H1 (cell line): ENCODE measurements around the gene DEPDC1. TPM values are rescaled to one million over a fixed set of nuclear protein-coding genes. Genes with fewer than 3 reads are reported as not detected.

ENCODE experiments used
- CTCF ChIA-PET: fragments of 300-600 bp; sonication (Branson Sonifier 250); formaldehyde crosslinking; loops from one replicate; lab custom pipeline; 2021; ENCODE audit not compliant: partially characterized antibody; lab: Charles Lee
- POLR2A ChIA-PET: fragments of 300-600 bp; sonication (Branson Sonifier 250); formaldehyde crosslinking; loops from one replicate; lab custom pipeline; 2021; ENCODE audit warnings: inconsistent platforms; ENCODE audit not compliant: partially characterized antibody; lab: Charles Lee
- DNase-seq, 2 experiments: peaks; one replicate each; pipeline versions ENCODE4 v3.0.0 to v3.0.0-alpha.2; 2010 to 2022; ENCODE audit warnings: low spot score in 2 of 2, low read depth in 1 of 2, mixed read lengths in 1 of 2
- FAIRE-seq: peaks from 2 replicates; lab custom pipeline; 2011; peaks lifted over from hg19 to GRCh38; lab: Jason Lieb, UNC
- H2AFZ ChIP-seq: 2 replicates; pipeline ENCODE4 v1.8.1; 2012; ENCODE audit warnings: low read length, inconsistent platforms
- H2AK5ac ChIP-seq: 2 replicates; pipeline ENCODE4 v1.6.1; 2013; ENCODE audit warnings: low read depth, low read length
- H2BK120ac ChIP-seq: replicated peaks from 2 replicates; pipeline ENCODE3; 2013; ENCODE audit warnings: low read depth, low read length, inconsistent platforms
- H2BK12ac ChIP-seq: 2 replicates; pipeline ENCODE4 v1.6.1; 2013; ENCODE audit warnings: low read depth, low read length
- H2BK15ac ChIP-seq: 2 replicates; pipeline ENCODE4 v1.6.1; 2013; ENCODE audit warnings: low read length
- H2BK20ac ChIP-seq: 2 replicates; pipeline ENCODE4 v1.6.1; 2013; ENCODE audit warnings: low read length
- H2BK5ac ChIP-seq: 2 replicates; pipeline ENCODE4 v1.6.1; 2013; ENCODE audit warnings: low read depth, low read length
- H3K14ac ChIP-seq: 2 replicates; pipeline ENCODE4 v1.6.1; 2013; ENCODE audit warnings: inconsistent platforms; ENCODE audit not compliant: insufficient read length
- H3K18ac ChIP-seq: 2 replicates; pipeline ENCODE4 v1.6.1; 2013; ENCODE audit warnings: low read length; ENCODE audit errors: extremely low read depth
- H3K23ac ChIP-seq: 2 replicates; pipeline ENCODE4 v1.6.1; 2013; ENCODE audit warnings: inconsistent platforms; ENCODE audit not compliant: insufficient read length
- H3K23me2 ChIP-seq: 2 replicates; pipeline ENCODE4 v1.6.1; 2013; ENCODE audit warnings: low read depth, low read length
- H3K27ac ChIP-seq: 2 replicates; pipeline ENCODE4 v1.6.1; 2011; ENCODE audit warnings: low read depth, low read length, inconsistent platforms
- H3K27me3 ChIP-seq, 4 experiments: replicated peaks in 1 of 4; 1 replicate in 1 of 4; 2 replicates in 3 of 4; pipeline versions ENCODE4 v1.6.1 to v1.8.1; 2011 to 2013; ENCODE audit warnings: low read length in 3 of 4, mild to moderate bottlenecking in 3 of 4, inconsistent platforms in 2 of 4, mixed read lengths in 2 of 4, moderate library complexity in 1 of 4; ENCODE audit not compliant: control insufficient read depth in 3 of 4, insufficient read depth in 3 of 4; ENCODE audit errors: extremely low read depth in 1 of 4
- H3K36me3 ChIP-seq, 4 experiments: 2 replicates each; pipeline versions ENCODE4 v1.6.1 to v1.8.1; 2011 to 2013; ENCODE audit warnings: mild to moderate bottlenecking in 4 of 4, low read length in 3 of 4, moderate library complexity in 2 of 4, control low read depth in 1 of 4, inconsistent platforms in 1 of 4; ENCODE audit not compliant: insufficient read depth in 4 of 4, control insufficient read depth in 2 of 4
- H3K4ac ChIP-seq: replicated peaks from 2 replicates; pipeline ENCODE3; 2013; ENCODE audit warnings: low read length, low read depth, mixed read lengths, inconsistent platforms; ENCODE audit not compliant: insufficient read length
- H3K4me1 ChIP-seq, 4 experiments: replicated peaks in 1 of 4; 1 replicate in 1 of 4; 2 replicates in 3 of 4; pipeline versions ENCODE4 v1.6.1 to v1.8.1; 2011 to 2013; ENCODE audit warnings: low read length in 3 of 4, inconsistent platforms in 2 of 4, mixed read lengths in 1 of 4; ENCODE audit not compliant: insufficient read depth in 4 of 4, control insufficient read depth in 3 of 4
- H3K4me2 ChIP-seq, 2 experiments: 2 replicates each; pipeline versions ENCODE4 v1.6.1 to v1.8.1; 2011 to 2013; ENCODE audit warnings: low read depth in 2 of 2, low read length in 2 of 2, control low read depth in 1 of 2, inconsistent platforms in 1 of 2, mild to moderate bottlenecking in 1 of 2; ENCODE audit not compliant: insufficient read depth in 1 of 2
- H3K4me3 ChIP-seq, 4 experiments: fragments of 200-600, 300-600 bp in 1 of 4; sonication (generic), shearing (Covaris generic), sonication (Bioruptor Twin) in 1 of 4; 2 replicates each; pipeline versions ENCODE4 v1.5.1 to v1.8.1; 2011 to 2016; ENCODE audit warnings: low read length in 4 of 4, low read depth in 3 of 4, control low read depth in 2 of 4, inconsistent platforms in 2 of 4, mild to moderate bottlenecking in 2 of 4, mixed read lengths in 1 of 4, moderate library complexity in 1 of 4; ENCODE audit not compliant: insufficient read depth in 2 of 4; ENCODE audit errors: extremely low read depth in 1 of 4
- H3K56ac ChIP-seq: replicated peaks from 2 replicates; pipeline ENCODE3; 2013; ENCODE audit warnings: low read depth, mild to moderate bottlenecking, mixed read lengths, low read length, inconsistent platforms; ENCODE audit not compliant: insufficient read length
- H3K79me1 ChIP-seq: 2 replicates; pipeline ENCODE4 v1.6.1; 2013; ENCODE audit warnings: low read depth, low read length, control low read depth
- H3K79me2 ChIP-seq, 2 experiments: 2 replicates each; pipeline versions ENCODE4 v1.6.1 to v1.8.1; 2012 to 2013; ENCODE audit warnings: low read length in 2 of 2, mild to moderate bottlenecking in 2 of 2, inconsistent platforms in 1 of 2; ENCODE audit not compliant: insufficient read depth in 2 of 2, control insufficient read depth in 1 of 2
- H3K9ac ChIP-seq, 4 experiments: replicated peaks in 1 of 4; 1 replicate in 1 of 4; 2 replicates in 3 of 4; pipeline versions ENCODE4 v1.6.1 to v1.8.1; 2011 to 2013; ENCODE audit warnings: low read depth in 3 of 4, low read length in 3 of 4, control low read depth in 2 of 4, mild to moderate bottlenecking in 2 of 4, moderate library complexity in 2 of 4, inconsistent platforms in 1 of 4; ENCODE audit errors: extremely low read depth in 1 of 4
- H3K9me3 ChIP-seq, 2 experiments: 2 replicates each; pipeline versions ENCODE4 v1.6.1 to v1.8.1; 2012 to 2013; ENCODE audit warnings: mild to moderate bottlenecking in 2 of 2, moderate library complexity in 2 of 2, control low read depth in 1 of 2, inconsistent platforms in 1 of 2, low read depth in 1 of 2, low read length in 1 of 2, mixed read lengths in 1 of 2; ENCODE audit not compliant: insufficient read depth in 2 of 2
- H4K20me1 ChIP-seq, 2 experiments: replicated peaks in 1 of 2; 2 replicates each; pipeline versions ENCODE3 to v1.8.1; 2011 to 2013; ENCODE audit warnings: inconsistent platforms in 2 of 2, low read length in 2 of 2, mild to moderate bottlenecking in 1 of 2; ENCODE audit not compliant: insufficient read depth in 2 of 2, control insufficient read depth in 1 of 2
- H4K5ac ChIP-seq: 2 replicates; pipeline ENCODE4 v1.6.1; 2013; ENCODE audit warnings: low read length, low read depth, mixed read lengths, inconsistent platforms; ENCODE audit not compliant: insufficient read length
- H4K8ac ChIP-seq: 2 replicates; pipeline ENCODE4 v1.8.0; 2013; ENCODE audit warnings: mild to moderate bottlenecking, moderate library complexity, low read length, inconsistent platforms; ENCODE audit not compliant: insufficient read depth; ENCODE audit errors: extremely low read depth
- H4K91ac ChIP-seq: replicated peaks from 2 replicates; pipeline ENCODE3; 2013; ENCODE audit warnings: low read length, mixed read lengths, inconsistent platforms; ENCODE audit not compliant: insufficient read length
- ATF3 ChIP-seq: IDR thresholded peaks from 2 replicates; pipeline ENCODE4 v1.6.1; 2011; ENCODE audit warnings: low read depth, mild to moderate bottlenecking, low read length; ENCODE audit not compliant: insufficient read depth
- BRCA1 ChIP-seq: IDR thresholded peaks from 2 replicates; pipeline ENCODE4 v1.6.1; 2012; ENCODE audit warnings: low read depth, low read length, improper control_type of control experiment
- CHD1 ChIP-seq: IDR thresholded peaks from 2 replicates; pipeline ENCODE4 v1.6.1; 2012; ENCODE audit warnings: low read depth, low read length, improper control_type of control experiment
- GTF2F1 ChIP-seq: IDR thresholded peaks from 2 replicates; pipeline ENCODE4 v1.6.1; 2012; ENCODE audit warnings: low read depth, low read length, improper control_type of control experiment, borderline replicate concordance
- POLR2A ChIP-seq, 2 experiments: IDR thresholded peaks; 1 replicate in 1 of 2; 2 replicates in 1 of 2; pipeline ENCODE4 v1.6.1; 2011; ENCODE audit warnings: low read depth in 2 of 2, low read length in 2 of 2, mild to moderate bottlenecking in 2 of 2; ENCODE audit errors: control extremely low read depth in 1 of 2
- RXRA ChIP-seq: IDR thresholded peaks from 2 replicates; pipeline ENCODE4 v1.6.1; 2011; ENCODE audit warnings: low read depth, mild to moderate bottlenecking, low read length, moderate library complexity; ENCODE audit not compliant: insufficient read depth
- SP1 ChIP-seq: IDR thresholded peaks from 2 replicates; pipeline ENCODE4 v1.6.1; 2011; ENCODE audit warnings: low read depth, low read length
- TCF12 ChIP-seq: IDR thresholded peaks from 2 replicates; pipeline ENCODE4 v1.6.1; 2011; ENCODE audit warnings: low read depth, mild to moderate bottlenecking, low read length
- TEAD4 ChIP-seq: IDR thresholded peaks from 2 replicates; pipeline ENCODE4 v1.6.1; 2012; ENCODE audit warnings: low read depth, low read length, inconsistent platforms, mixed read lengths
- USF2 ChIP-seq: IDR thresholded peaks from 2 replicates; pipeline ENCODE4 v1.6.1; 2011; ENCODE audit warnings: low read length, improper control_type of control experiment
- YY1 ChIP-seq: IDR thresholded peaks from 2 replicates; pipeline ENCODE4 v1.6.1; 2011; ENCODE audit warnings: low read depth, mild to moderate bottlenecking, low read length
- WGBS, 2 experiments: shearing (Covaris generic) in 1 of 2; methylation state at CpG; one replicate each; pipeline versions ENCODE4 v1.1.6 to v1.1.7; 2013 to 2015; ENCODE audit warnings: low lambda C conversion rate in 2 of 2, mixed read lengths in 2 of 2, inconsistent platforms in 1 of 2, low coverage in 1 of 2, missing lambda C conversion rate in 1 of 2; ENCODE audit not compliant: insufficient replicate concordance in 2 of 2, insufficient coverage in 1 of 2, insufficient read length in 1 of 2; ENCODE audit errors: extremely low coverage in 1 of 2, missing lambda C conversion rate in 1 of 2; 5-methylcytosine and 5-hydroxymethylcytosine counted together
- polyA plus RNA-seq, 7 experiments: library from polyadenylated mRNA; depleted of rRNA in 3 of 7; stranded (reverse) in 5 of 7; unstranded in 2 of 7; fragments of >200 nt in 5 of 7; fragments of 200-250 nt in 2 of 7; gene quantifications; 1 replicate in 5 of 7; 2 replicates in 1 of 7; 4 replicates in 1 of 7; pipeline versions ENCODE4 v1.2.1 to v1.2.3, GENCODE V29; 2011 to 2013; ENCODE audit warnings: missing spikeins in 2 of 7, mixed read lengths in 2 of 7
- total RNA-seq: library from RNA; stranded (reverse); fragmentation: NEBNext Ultra II Directional; extraction: Animal tissue kit (Norgen Biotek cat#: 25700); gene quantifications from 2 replicates; pipeline ENCODE4 v1.2.1, GENCODE V29; 2021

Gene DEPDC1
- total and polyA plus RNA-seq, 2 of the 8 experiments (the other 6 are each of a cell fraction or from before 2014, with no cell fraction given) = 5.5 to 46.5 TPM

- H3K4ac ChIP-seq = no peak overlapping the region
- H3K27me3 ChIP-seq = no peaks in the 10 kb centered on the region
- H3K27ac ChIP-seq = no peak overlapping the region
- H4K8ac ChIP-seq = no peak overlapping the region
- H4K91ac ChIP-seq = no peak overlapping the region
- no peak overlapping the region for H3K18ac ChIP-seq
- H3K23me2 ChIP-seq = no peaks in the 10 kb centered on the region
- H2BK5ac ChIP-seq = no peak overlapping the region
- H3K79me1 ChIP-seq = no peaks in the 10 kb centered on the region
- no peak overlapping the region for H2BK20ac ChIP-seq
- no peak overlapping the region for H2BK15ac ChIP-seq
- no peak overlapping the region for H3K9ac ChIP-seq
- TF ChIP-seq YY1 (no peak), CHD1 (no peak), TEAD4 (no peak), SP1 (no peak), RXRA (no peak), TCF12 (no peak), USF2 (no peak), GTF2F1 (no peak), ATF3 (no peak), POLR2A (IDR thresholded peaks at IDR 0.05; ENCODE audit: control extremely low read depth in 1 of 2, low read depth in 2 of 2, low read length in 2 of 2) (no peak), BRCA1 (no peak)
- TF ChIP-seq, all 59 proteins: peak for 0
- DNase-seq (no peak), FAIRE-seq (no peak)
- Histone ChIP-seq H3K9me3 (no peaks in the 10 kb centered on the region), H3K56ac (no peak overlapping the region), H3K14ac (no peak overlapping the region), H3K36me3 (peaks cover 13 to 86% (median 34%) of the 10 kb centered on the region in 4 experiments), H3K79me2 (no peaks in the 10 kb centered on the region), H3K4me2 (no peak overlapping the region), H4K5ac (no peak overlapping the region), H3K23ac (no peak overlapping the region), H4K20me1 (no peaks in the 10 kb centered on the region), H2AFZ (no peak overlapping the region), H2AK5ac (no peak overlapping the region), H2BK120ac (no peak overlapping the region), H3K4me1 (no peaks in the 10 kb centered on the region), H2BK12ac (no peak overlapping the region), H3K4me3 (no peak overlapping the region)
- POLR2A ChIA-PET = no interaction called here
- WGBS, 2 experiments = 86% methylated on average over 3 of the region's 3 CpGs; no CpG with 5 or more reads in 1 of the 2 experiments
- CTCF ChIA-PET = interaction anchor here (0.6 to 2.6 kb wide), 2 partner anchors 11 to 28 kb away, joined by 3 to 16 read pairs; no protein-coding TSS in a partner anchor
These were observed 15.8 kb downstream of the DEPDC1 start for GRCh38 chr1:68481041-68481440.
